Ovary (tissue), 3 donors: Measurements from ENCODE around the gene POLR3B.
"Not testable (repeated sequence)": the region's sequence is repeated elsewhere in the genome, so short reads cannot be mapped to it uniquely, and the experiment has no call there.

Experiments used
- EP300 ChIP-seq: sonication (generic); formaldehyde crosslinking; IDR thresholded peaks from one replicate; pipeline ENCODE4 v1.6.1; 2017; ENCODE audit warnings: antibody characterized with exemption
- POLR2A ChIP-seq: fragments of 450-650 bp; IDR thresholded peaks from one replicate; pipeline ENCODE4 v1.6.1; 2017; ENCODE audit warnings: antibody characterized with exemption, mild to moderate bottlenecking, moderate library complexity
- TF ChIP-seq, protein P1 (sequence below), 3 donors: fragments of 450-650 bp in 2 of 3; fragments of 200-600 bp in 1 of 3; IDR thresholded peaks; one replicate each; pipeline versions ENCODE4 v1.5.1 to v1.8.0; 2016 to 2022; ENCODE audit warnings: antibody characterized with exemption in 3 of 3, mild to moderate bottlenecking in 1 of 3
- donor health status: DM: no; HTN: no; CAD: no.

DNA sequence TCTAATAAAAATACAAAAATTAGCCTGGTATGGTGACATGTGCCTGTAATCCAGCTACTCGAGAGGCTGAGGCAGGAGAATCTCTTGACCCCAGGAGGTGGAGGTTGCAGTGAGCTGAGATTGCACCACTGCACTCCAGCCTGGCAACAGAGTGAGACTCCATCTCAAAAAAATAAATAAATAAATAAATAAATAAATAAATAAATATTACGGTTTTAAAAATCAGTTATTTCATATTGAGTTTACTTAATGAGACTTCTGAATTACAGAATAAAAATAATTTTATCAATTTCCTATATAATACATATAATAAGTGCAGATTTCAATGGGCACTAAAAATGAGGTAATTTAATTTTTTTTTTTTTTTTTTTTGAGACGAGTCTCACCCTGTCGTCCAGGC is 44.1 kb upstream of the POLR3B start:
- TF ChIP-seq, protein P1, sequence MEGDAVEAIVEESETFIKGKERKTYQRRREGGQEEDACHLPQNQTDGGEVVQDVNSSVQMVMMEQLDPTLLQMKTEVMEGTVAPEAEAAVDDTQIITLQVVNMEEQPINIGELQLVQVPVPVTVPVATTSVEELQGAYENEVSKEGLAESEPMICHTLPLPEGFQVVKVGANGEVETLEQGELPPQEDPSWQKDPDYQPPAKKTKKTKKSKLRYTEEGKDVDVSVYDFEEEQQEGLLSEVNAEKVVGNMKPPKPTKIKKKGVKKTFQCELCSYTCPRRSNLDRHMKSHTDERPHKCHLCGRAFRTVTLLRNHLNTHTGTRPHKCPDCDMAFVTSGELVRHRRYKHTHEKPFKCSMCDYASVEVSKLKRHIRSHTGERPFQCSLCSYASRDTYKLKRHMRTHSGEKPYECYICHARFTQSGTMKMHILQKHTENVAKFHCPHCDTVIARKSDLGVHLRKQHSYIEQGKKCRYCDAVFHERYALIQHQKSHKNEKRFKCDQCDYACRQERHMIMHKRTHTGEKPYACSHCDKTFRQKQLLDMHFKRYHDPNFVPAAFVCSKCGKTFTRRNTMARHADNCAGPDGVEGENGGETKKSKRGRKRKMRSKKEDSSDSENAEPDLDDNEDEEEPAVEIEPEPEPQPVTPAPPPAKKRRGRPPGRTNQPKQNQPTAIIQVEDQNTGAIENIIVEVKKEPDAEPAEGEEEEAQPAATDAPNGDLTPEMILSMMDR (IDR thresholded peaks at IDR 0.05) = not testable (repeated sequence)
- not testable (repeated sequence) for TF ChIP-seq POLR2A, EP300
